ENCODE measurements around the gene ODR4.

DNA sequence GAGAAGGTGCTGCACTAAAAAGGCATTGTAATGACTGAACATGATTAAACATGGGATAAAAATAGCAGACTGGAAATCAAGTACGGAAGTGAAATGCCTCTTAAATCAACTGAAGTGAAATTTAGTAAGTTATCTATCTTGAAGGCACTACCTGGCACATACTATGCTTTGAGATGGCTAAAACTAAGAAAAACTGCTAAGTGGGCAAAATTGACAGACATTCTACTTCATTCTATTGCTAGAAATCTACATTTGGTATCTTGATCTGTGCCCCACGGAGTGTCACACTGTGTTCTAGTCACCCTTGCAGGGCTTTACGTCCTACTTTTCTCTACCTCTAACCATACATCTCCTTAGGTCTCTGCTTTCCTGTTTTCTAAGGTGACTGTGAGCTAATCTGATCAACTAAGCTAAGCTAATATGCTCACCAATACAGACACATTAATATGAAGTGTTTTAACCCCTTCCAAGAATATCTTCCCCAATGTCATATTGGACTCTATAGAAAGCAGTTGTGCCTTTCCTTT, 81.2 kb downstream of the ODR4 start:
- TF ChIP-seq, protein P1, sequence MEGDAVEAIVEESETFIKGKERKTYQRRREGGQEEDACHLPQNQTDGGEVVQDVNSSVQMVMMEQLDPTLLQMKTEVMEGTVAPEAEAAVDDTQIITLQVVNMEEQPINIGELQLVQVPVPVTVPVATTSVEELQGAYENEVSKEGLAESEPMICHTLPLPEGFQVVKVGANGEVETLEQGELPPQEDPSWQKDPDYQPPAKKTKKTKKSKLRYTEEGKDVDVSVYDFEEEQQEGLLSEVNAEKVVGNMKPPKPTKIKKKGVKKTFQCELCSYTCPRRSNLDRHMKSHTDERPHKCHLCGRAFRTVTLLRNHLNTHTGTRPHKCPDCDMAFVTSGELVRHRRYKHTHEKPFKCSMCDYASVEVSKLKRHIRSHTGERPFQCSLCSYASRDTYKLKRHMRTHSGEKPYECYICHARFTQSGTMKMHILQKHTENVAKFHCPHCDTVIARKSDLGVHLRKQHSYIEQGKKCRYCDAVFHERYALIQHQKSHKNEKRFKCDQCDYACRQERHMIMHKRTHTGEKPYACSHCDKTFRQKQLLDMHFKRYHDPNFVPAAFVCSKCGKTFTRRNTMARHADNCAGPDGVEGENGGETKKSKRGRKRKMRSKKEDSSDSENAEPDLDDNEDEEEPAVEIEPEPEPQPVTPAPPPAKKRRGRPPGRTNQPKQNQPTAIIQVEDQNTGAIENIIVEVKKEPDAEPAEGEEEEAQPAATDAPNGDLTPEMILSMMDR (IDR thresholded peaks at IDR 0.05 in 8 of 11, conservative IDR thresholded peaks at IDR 0.05 in 3 of 11) = no peak
- TF ChIP-seq POLR2AphosphoS5 (IDR thresholded peaks at IDR 0.05) = no peak
- no peak for TF ChIP-seq POLR2A (IDR thresholded peaks at IDR 0.05)
